Transverse colon (tissue), 4 donors: ENCODE results near the gene EFCAB12. TPM values are rescaled to one million over a fixed set of nuclear protein-coding genes. Genes with fewer than 3 reads are reported as not detected.
"Not testable (repeated sequence)": the region's sequence is repeated elsewhere in the genome, so short reads cannot be mapped to it uniquely, and the experiment has no call there.

Source experiments
- DNase-seq: peaks from one replicate; pipeline ENCODE4 v3.0.0-alpha.2; 2019
- H3K27ac ChIP-seq, 4 donors: fragments of 200-600 bp; sonication (generic); 2 replicates each; pipeline ENCODE4 v1.5.1; 2016 to 2018; ENCODE audit warnings: inconsistent platforms in 4 of 4
- H3K27me3 ChIP-seq: fragments of 200-600 bp; sonication (generic); 2 replicates; pipeline ENCODE4 v1.5.1; 2017; ENCODE audit warnings: inconsistent platforms
- H3K36me3 ChIP-seq, 4 donors: fragments of 200-600 bp; sonication (generic); 2 replicates each; pipeline ENCODE4 v1.5.1; 2017 to 2019; ENCODE audit warnings: inconsistent platforms in 4 of 4
- H3K4me1 ChIP-seq, 4 donors: fragments of 200-600 bp; sonication (generic); 2 replicates each; pipeline ENCODE4 v1.5.1; 2017 to 2020; ENCODE audit warnings: inconsistent platforms in 4 of 4
- H3K4me3 ChIP-seq, 4 donors: fragments of 200-600 bp; sonication (generic); 1 replicate in 1 of 4; 2 replicates in 3 of 4; pipeline versions ENCODE4 v1.5.1 to v1.6.1; 2017 to 2019; ENCODE audit warnings: inconsistent platforms in 4 of 4
- H3K9me3 ChIP-seq, 2 donors: fragments of 200-600 bp; sonication (generic); 2 replicates each; pipeline ENCODE4 v1.5.1; 2017 to 2019; ENCODE audit warnings: inconsistent platforms in 2 of 2
- CTCF ChIP-seq, 5 experiments: fragments of 200-600 bp in 3 of 5; fragments of 450-650 bp in 2 of 5; sonication (generic) in 3 of 5; IDR thresholded peaks; 1 replicate in 2 of 5; 2 replicates in 3 of 5; pipeline ENCODE4 v1.5.1; 2016 to 2017; ENCODE audit warnings: antibody characterized with exemption in 5 of 5, inconsistent platforms in 3 of 5, mild to moderate bottlenecking in 2 of 5, moderate library complexity in 1 of 5
- EP300 ChIP-seq: sonication (generic); formaldehyde crosslinking; IDR thresholded peaks from one replicate; pipeline ENCODE4 v1.6.1; 2017; ENCODE audit warnings: antibody characterized with exemption, low read depth
- POLR2A ChIP-seq: fragments of 450-650 bp; IDR thresholded peaks from one replicate; pipeline ENCODE4 v1.6.1; 2016; ENCODE audit warnings: antibody characterized with exemption, mild to moderate bottlenecking, moderate library complexity
- POLR2AphosphoS5 ChIP-seq, 3 donors: sonication (generic); formaldehyde crosslinking; IDR thresholded peaks; one replicate each; pipeline ENCODE4 v1.6.1; 2016; ENCODE audit warnings: antibody characterized with exemption in 3 of 3
- WGBS, 2 donors: methylation state at CpG; one replicate each; pipeline ENCODE4 v1.1.5; 2018; ENCODE audit warnings: low coverage in 1 of 2; 5-methylcytosine and 5-hydroxymethylcytosine counted together
- in situ Hi-C, 4 donors: fragments of 200-750 bp; cut with MboI; loops; one replicate each; pipeline versions ENCODE4 v1.15.0 to v1.15.1; 2017; ENCODE audit warnings: low sequenced_read_pairs in 3 of 4, low pct_ligation_motif_present in 1 of 4, low pct_unique_long_range_greater_than_20kb in 1 of 4
- intact Hi-C: fragments of 100-400 bp; cut with DNase I; formaldehyde crosslinking; loops from one replicate; pipeline ENCODE4 v1.15.1; 2023; ENCODE audit warnings: low total_unique reads
- total RNA-seq, 4 donors: library from RNA; depleted of rRNA; stranded (reverse); fragments of >200 nt; gene quantifications; one replicate each; pipeline ENCODE4 v1.1.0, GENCODE V29; 2016

EFCAB12 gene
- total RNA-seq, 4 donors from 2014 or later, result 0.14 to 0.32 TPM; not detected in 2

GRCh38 chr3:129365296-129366136 is 62.9 kb downstream of the EFCAB12 start:
- no peaks in the 10 kb centered on the region for H3K27me3 ChIP-seq
- 76 to 80% methylated on average over 7 to 13 of the region's 13 CpGs for WGBS, 2 donors
- no peaks in the 10 kb centered on the region for H3K9me3 ChIP-seq
- in situ Hi-C loops, result no loop called here
- no peak for TF ChIP-seq POLR2AphosphoS5 (IDR thresholded peaks at IDR 0.05)
- no peak for TF ChIP-seq POLR2A
- TF ChIP-seq CTCF (IDR thresholded peaks at IDR 0.05), result no peak
- TF ChIP-seq EP300, result no peak
- no peak overlapping the region for H3K4me3 ChIP-seq
- intact Hi-C loops, result no loop called here
- H3K36me3 ChIP-seq, result no peaks in the 10 kb centered on the region
- no peak overlapping the region for H3K27ac ChIP-seq
- no peaks in the 10 kb centered on the region for H3K4me1 ChIP-seq
- no peak for DNase-seq

- H3K27me3 ChIP-seq, intact Hi-C loops, H3K9me3 ChIP-seq, H3K36me3 ChIP-seq, in situ Hi-C loops, H3K27ac ChIP-seq, DNase-seq, H3K4me1 ChIP-seq, H3K4me3 ChIP-seq: not testable (repeated sequence)
- 72% methylated on average over 2 of the region's 2 CpGs; no CpG with 5 or more reads in 1 of the 2 donors for WGBS, 2 donors
These were observed 63.6 kb downstream of the EFCAB12 start for GRCh38 chr3:129364811-129365210.

- H3K27me3 ChIP-seq, H3K27ac ChIP-seq, intact Hi-C loops, DNase-seq, H3K36me3 ChIP-seq, in situ Hi-C loops, H3K4me1 ChIP-seq, H3K4me3 ChIP-seq, H3K9me3 ChIP-seq: not testable (repeated sequence)
- WGBS, 2 donors, result 95% methylated on average over 28 of the region's 28 CpGs; no CpG with 5 or more reads in 1 of the 2 donors
These were observed 65.1 kb downstream of the EFCAB12 start for GRCh38 chr3:129363356-129363755.

- no peaks in the 10 kb centered on the region for H3K36me3 ChIP-seq
- H3K27ac ChIP-seq, result no peak overlapping the region
- in situ Hi-C loops (no loop called here), intact Hi-C loops (no loop called here)
- TF ChIP-seq POLR2AphosphoS5 (IDR thresholded peaks at IDR 0.05), result no peak
- no peak for TF ChIP-seq CTCF (IDR thresholded peaks at IDR 0.05)
- no peak for TF ChIP-seq POLR2A
- TF ChIP-seq EP300, result no peak
- H3K4me1 ChIP-seq, result no peaks in the 10 kb centered on the region
- no peaks in the 10 kb centered on the region for H3K9me3 ChIP-seq
- 84 to 89% methylated on average over 8 to 13 of the region's 13 CpGs for WGBS, 2 donors
- DNase-seq, result no peak
- no peaks in the 10 kb centered on the region for H3K27me3 ChIP-seq
- H3K4me3 ChIP-seq, result no peak overlapping the region
These were observed 67.6 kb downstream of the EFCAB12 start for GRCh38 chr3:129360705-129361460.

GRCh38 chr3:129360171-129360611 is 68.2 kb downstream of the EFCAB12 start:
- DNase-seq, result no peak
- intact Hi-C loops, result no loop called here
- 81% methylated on average over 10 of the region's 10 CpGs; no CpG with 5 or more reads in 1 of the 2 donors for WGBS, 2 donors

More at GRCh38 chr3:129360171-129360611, 68.2 kb downstream of the EFCAB12 start:
- Histone ChIP-seq H3K27ac (no peak overlapping the region), H3K9me3 (no peaks in the 10 kb centered on the region), H3K4me3 (no peak overlapping the region), H3K4me1 (no peaks in the 10 kb centered on the region), H3K27me3 (no peaks in the 10 kb centered on the region), H3K36me3 (no peaks in the 10 kb centered on the region)
- in situ Hi-C loops, result no loop called here
- TF ChIP-seq EP300, result no peak
- no peak for TF ChIP-seq POLR2A
